Activated gamma-delta T cell (primary cell): Measurements from ENCODE around the gene ATP10A.

Experiments used
- DNase-seq: peaks from one replicate; lab custom pipeline; 2025; lab: John Stamatoyannopoulos, UW

The ATP10A gene

GRCh38 chr15:25812845-25813244, 50.3 kb downstream of the ATP10A start:
- no peak for DNase-seq

DNA sequence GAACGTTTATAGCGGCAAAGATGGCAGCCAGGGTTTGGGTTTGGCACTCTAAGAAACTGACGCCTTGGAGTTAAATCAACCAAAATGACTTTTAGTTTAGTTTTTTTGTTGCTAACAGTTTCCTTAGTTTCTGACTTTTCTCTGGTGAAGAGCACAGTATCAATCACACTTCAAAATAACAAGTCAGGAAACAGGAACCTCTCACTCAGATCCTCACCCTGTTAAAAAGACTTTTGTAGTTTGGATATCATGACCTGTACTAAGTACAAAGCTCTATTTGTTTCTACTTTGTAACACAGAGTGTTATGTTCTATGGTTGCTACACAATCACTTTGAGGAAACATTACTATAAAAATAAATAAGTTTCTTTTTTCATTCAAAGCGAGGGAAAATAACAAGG, 51.1 kb downstream of the ATP10A start:
- no peak for DNase-seq

DNA sequence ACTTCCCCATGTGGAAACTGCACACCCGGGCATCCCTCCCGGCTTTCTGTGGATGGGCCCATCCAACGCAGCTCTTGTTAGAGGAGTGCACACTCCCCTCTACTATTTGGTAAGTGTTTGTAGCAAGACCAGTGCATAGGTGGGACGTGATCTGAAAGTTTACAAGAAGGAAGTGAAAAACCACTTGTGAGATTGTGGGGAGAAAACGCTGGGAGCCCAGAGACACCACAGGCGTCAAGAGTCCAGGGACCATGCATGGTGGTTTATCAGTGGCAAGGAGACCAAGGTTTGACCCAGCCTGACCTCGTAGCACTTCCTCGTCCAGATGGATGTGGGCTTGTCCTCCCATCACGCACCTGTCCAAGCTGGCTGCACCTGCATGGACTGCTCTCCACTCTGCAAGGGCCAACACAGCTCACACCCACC, 51.6 kb downstream of the ATP10A start:
- DNase-seq, result no peak

DNA sequence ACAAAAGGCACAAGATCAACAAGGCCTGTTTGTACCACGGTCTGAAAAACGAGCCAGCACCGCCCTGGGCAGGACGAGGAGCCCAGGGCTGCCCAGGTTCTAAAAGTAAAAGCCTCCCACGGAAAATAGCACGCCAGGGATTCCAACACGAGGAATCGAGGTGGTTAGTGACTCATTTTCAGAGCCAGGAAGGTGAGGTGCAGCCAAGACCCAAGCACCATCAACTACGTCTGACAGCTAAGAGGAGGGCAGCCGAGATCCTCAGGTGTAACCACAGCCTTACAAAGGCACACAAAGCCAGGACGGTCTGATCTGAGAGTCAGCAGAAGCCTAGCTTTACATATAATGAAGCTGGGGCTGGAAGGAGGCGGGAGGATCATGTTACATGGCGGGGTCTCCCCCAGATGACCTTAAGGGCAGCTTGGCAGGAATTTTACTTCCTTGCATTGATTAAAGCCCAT, 52.5 kb downstream of the ATP10A start:
- DNase-seq, result no peak

DNA sequence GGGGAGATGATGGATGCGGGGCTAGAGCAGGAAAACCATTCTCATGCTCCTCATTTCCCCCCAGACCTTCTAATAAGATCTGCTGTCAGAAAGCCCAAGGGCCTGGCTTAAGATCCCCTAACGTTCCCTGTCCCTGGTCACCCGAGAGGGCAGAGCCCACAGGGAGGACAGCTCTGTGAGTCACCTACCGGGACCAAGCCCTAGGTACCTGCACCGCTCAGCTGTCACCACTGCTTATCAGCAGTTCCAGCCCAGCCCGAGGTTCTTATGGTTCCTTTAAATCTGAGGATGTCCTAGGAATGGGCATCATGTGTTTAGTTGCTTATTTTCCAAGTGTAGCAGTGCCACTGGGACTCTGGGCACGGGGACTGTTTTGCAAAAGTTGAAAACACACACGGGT, 53.0 kb downstream of the ATP10A start:
- no peak for DNase-seq

- no peak for DNase-seq
Observed at GRCh38 chr15:25807063-25807462, 56.1 kb downstream of the ATP10A start.

DNA sequence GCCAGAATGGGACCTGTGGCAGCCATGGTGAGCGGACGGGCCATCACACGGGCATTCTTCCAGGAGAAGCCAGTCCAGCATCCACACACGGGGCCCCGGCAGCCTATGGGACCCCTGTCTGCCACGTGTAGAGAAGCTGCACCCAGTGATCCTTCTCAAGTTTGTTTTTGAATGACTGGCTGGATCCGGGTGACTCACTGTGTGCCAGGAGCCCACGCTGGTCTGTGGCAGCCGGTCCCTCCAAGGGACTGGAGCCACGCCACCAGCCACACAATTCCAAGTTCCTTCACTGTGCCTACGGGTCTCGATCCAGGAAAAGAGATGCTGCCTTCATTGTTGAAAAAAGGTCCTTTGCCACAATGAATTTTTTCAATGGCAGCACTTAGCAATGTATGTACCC, 58.1 kb downstream of the ATP10A start:
- DNase-seq, result no peak

DNA sequence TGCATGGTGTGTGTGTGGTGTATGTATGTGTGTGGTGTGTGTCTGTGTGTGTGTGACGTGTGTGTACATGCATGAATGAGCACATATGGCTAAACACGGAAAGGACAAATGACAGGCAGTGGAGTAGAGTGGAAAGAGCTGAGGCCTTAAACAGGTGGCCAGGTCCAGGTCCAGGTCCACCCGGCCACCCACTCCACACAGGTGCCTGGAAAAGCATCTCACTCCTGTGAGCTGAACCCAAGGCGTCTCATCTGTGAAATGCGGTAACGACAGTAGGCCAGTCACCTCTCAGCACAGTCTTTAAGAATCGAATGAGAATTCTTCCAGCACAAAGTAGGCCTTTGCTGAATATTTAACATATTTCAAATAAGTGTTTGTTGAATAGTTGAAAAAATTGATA, 58.7 kb downstream of the ATP10A start:
- no peak for DNase-seq

DNA sequence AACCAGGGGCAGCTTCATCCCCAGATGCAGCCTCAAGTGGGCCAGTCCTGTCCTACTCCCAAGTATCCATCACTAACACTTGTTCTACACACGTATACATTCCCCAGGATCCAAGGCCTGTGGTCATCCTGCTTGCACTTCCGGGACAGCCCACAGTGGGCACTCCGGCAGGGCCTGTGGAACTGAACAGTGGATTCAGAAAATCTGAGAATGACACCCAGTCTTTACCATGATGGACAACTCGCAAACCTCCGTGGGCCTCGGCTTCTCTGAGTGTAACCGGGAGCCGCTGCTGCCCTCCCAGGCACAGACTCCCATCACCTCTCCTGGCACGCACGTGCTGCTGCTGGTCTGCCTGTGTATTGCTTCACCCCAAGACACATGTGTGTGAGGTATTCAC, 59.6 kb downstream of the ATP10A start:
- no peak for DNase-seq

- DNase-seq, result no peak
Observed at GRCh38 chr15:25803036-25803435, 60.1 kb downstream of the ATP10A start.

- no peak for DNase-seq
Observed at GRCh38 chr15:25802285-25802830, 60.8 kb downstream of the ATP10A start.

DNA sequence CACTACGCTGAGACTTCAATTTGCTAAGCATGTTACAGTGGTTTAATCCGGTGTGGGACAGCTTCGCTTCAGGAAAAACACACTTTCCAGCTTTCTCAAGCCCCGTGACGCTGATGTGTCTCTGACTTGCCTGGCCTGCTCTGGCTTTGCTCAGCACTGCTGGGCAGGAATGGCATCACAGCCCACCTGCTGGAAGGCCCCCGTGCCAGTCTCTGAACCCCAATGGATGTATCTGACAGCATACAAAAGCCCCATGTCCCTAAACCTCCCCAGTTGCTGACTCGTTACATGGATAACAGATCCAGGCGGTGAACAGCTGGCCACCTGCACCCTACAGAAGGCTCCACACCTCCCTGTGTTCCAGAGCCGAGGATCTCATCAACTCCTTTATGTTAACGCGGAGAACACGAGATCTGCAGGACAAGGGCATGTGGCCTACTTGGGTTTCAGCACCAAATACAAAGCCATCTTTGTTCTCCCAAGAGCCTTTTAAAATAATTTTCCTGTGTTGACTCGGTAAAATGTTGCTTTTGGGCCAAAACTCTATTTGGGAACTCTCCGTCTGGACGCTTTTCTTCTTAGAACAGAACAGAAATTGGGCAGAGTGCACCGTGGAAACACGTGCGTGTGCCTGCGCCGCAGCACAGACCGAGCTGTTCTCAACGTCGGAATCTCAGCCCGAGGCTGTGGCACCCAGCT, 61.4 kb downstream of the ATP10A start:
- DNase-seq, result no peak

DNA sequence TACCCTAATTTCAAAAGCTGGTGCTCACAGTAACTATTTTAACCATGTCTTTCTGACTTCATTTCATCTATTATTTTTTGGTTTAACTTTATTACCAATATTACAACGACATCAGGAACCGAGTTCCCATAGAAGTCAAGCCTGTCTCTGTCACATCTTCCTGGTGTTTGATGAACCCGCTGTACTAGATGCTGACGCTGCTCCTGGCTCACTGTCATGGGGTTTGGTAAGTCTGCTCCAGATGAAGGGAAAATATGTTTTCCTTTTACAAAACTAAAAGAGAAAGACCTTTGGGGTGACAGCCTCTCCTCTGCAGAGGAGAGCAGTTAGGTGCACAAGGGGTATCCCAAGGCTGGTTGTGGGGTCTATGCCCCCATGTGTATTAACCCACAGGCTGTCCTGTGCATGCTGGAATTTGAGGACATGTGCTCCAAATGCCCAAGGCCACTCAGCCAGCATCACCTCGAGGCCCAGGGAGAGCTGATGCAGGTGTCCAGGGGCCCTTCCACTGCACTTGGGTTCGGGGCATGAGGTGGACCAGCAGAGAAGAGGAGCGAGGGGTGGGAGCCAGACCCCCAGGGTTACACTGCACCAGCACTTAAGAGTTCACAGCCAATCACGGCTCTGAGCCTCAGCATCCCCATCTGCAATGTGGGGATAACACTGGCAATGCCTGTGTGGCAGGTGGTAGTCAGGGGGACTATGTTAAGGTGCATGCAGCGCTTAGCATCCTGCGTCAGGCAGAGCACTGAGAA, 62.2 kb downstream of the ATP10A start:
- no peak for DNase-seq

DNA sequence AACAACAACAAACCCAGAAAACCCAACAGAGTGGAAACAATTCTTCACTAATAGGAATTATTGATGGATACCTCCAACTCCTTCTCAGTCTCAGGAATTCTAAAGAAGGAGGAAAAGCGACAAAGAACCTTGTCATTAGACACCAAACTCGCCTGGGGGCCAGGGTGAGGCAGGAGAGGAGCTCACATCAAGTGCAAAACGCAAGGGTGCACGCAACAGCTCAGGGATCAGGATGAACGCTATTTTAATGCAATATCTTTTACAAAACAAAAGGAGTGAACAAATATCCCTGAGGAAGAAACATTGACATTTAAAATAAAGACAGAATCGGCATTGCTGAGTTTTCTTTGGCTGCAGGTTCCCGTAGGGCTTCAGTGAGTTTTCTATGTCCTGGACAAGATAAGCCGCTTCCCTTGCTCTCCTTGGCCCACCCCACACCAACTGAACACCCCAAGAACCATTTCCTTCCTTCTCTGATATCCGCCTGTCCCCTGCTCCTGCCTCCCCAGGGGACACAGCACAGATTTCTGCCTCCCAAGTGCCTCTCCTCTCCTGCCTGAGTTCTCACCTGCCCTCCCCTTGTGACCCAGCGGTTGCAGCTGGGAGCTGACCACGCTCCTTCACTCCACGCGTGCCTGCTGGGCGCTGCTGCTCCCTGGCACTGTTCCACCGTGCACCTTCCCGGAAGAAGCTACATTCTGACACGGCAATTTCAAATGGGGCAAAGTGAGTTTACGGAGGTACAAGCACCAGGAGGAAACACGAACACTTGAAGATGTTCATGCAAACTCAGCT, 63.0 kb downstream of the ATP10A start:
- no peak for DNase-seq

- DNase-seq, result no peak
Observed at GRCh38 chr15:25797936-25798901, 64.9 kb downstream of the ATP10A start.

GRCh38 chr15:25797511-25797935, 65.6 kb downstream of the ATP10A start:
- DNase-seq, result no peak

GRCh38 chr15:25797035-25797434, 66.1 kb downstream of the ATP10A start:
- DNase-seq, result no peak

DNA sequence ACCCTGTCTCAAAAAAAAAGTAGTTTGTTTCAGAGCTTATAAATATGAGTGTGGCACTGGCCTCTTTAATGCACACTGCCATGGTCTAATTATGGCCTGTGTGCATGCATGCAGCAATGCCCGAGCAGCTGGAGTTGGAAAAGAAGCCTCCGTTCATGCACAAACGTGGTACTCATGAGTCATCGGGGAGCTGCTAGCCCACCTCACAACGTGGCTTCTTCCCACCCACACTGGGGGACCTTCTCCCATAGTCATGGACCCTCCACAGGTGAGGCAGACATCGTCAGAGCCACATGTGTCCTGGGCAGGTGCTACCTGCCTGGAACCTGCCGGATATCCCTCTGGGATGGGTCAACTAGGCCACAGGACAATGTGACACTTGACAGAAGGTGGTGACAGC, 66.7 kb downstream of the ATP10A start:
- DNase-seq, result no peak

- no peak for DNase-seq
Observed at GRCh38 chr15:25795712-25796111, 67.4 kb downstream of the ATP10A start.

- DNase-seq, result no peak
Observed at GRCh38 chr15:25795061-25795460, 68.1 kb downstream of the ATP10A start.
